Adrenal gland (tissue), 12 donors: ENCODE results near the gene WNT7B. TPM values are rescaled to one million over a fixed set of nuclear protein-coding genes. Genes with fewer than 3 reads are reported as not detected.
A peak's percentile ranks its signal among the peaks of the same experiment; 100 is the strongest.

Source experiments
- DNase-seq, 7 donors: peaks; one replicate each; pipeline ENCODE4 v3.0.0-alpha.2; 2019 to 2020
- H3K27ac ChIP-seq, 5 donors: fragments of 200-600 bp; sonication (generic) in 4 of 5; 1 replicate in 3 of 5; 2 replicates in 2 of 5; pipeline versions ENCODE4 v1.5.1 to v1.8.0; 2016 to 2020; ENCODE audit warnings: mild to moderate bottlenecking in 1 of 5
- H3K27me3 ChIP-seq: fragments of 200-600 bp; 2 replicates; pipeline ENCODE4 v1.8.0; 2021
- H3K36me3 ChIP-seq, 2 donors: fragments of 200-600 bp; replicated peaks in 1 of 2; 1 replicate in 1 of 2; 2 replicates in 1 of 2; pipeline versions ENCODE4 v1.5.1 to v1.8.0; 2018 to 2022
- H3K4me1 ChIP-seq, 2 donors: fragments of 200-600 bp; replicated peaks in 1 of 2; 1 replicate in 1 of 2; 2 replicates in 1 of 2; pipeline versions ENCODE4 v1.5.1 to v1.8.0; 2018 to 2021
- H3K4me3 ChIP-seq, 4 donors: fragments of 200-600 bp; sonication (generic) in 3 of 4; one replicate each; pipeline ENCODE4 v1.5.1; 2016 to 2018
- H3K9me3 ChIP-seq, 3 donors: fragments of 200-600 bp; sonication (generic) in 1 of 3; replicated peaks in 1 of 3; 1 replicate in 2 of 3; 2 replicates in 1 of 3; pipeline versions ENCODE4 v1.5.1 to v1.8.0; 2016 to 2021
- POLR2A ChIP-seq, 2 donors: fragments of 450-650 bp; IDR thresholded peaks; one replicate each; pipeline ENCODE4 v1.6.1; 2017; ENCODE audit warnings: antibody characterized with exemption in 2 of 2, mild to moderate bottlenecking in 2 of 2, moderate library complexity in 1 of 2
- WGBS, 4 donors: extraction: QIAGEN DNeasy Blood & Tissue Kit in 2 of 4; methylation state at CpG; one replicate each; pipeline versions ENCODE4 v1.1.5 to v1.1.7; 2013 to 2017; 5-methylcytosine and 5-hydroxymethylcytosine counted together
- intact Hi-C, 2 donors: fragments of 100-400 bp; cut with DNase I; formaldehyde crosslinking; loops; one replicate each; pipeline versions ENCODE4 v1.14.1 to v1.15.0; 2022 to 2023
- polyA plus RNA-seq, 3 donors: library from polyadenylated mRNA; stranded (reverse); fragments of 200-250 nt in 2 of 3; fragments of 350-450 nt in 1 of 3; fragmentation: Illumina TruSeq in 1 of 3; extraction: RNeasy Lipid Tissue Mini Kit (QIAGEN cat#74804) in 1 of 3; gene quantifications; one replicate each; pipeline ENCODE4 v1.2.3, GENCODE V29; 2013 to 2014
- total RNA-seq, 9 donors: library from RNA; depleted of rRNA in 4 of 9; stranded (reverse); fragments of >200 nt in 4 of 9; fragments of 120-200 nt in 1 of 9; fragmentation: NEBNext Ultra II Directional in 1 of 9; extraction: Animal tissue kit (Norgen Biotek cat#: 25700) in 1 of 9; gene quantifications; one replicate each; pipeline versions ENCODE4 v1.1.0 to v1.2.4, GENCODE V29; 2013 to 2023
- TF ChIP-seq, protein P1 (sequence below), 6 experiments: fragments of 450-650 bp in 4 of 6; fragments of 200-600 bp in 2 of 6; sonication (generic) in 1 of 6; IDR thresholded peaks; 1 replicate in 5 of 6; 2 replicates in 1 of 6; pipeline versions ENCODE4 v1.5.1 to v1.8.0; 2016 to 2021; ENCODE audit warnings: antibody characterized with exemption in 6 of 6, mild to moderate bottlenecking in 2 of 6, moderate library complexity in 1 of 6
- donor health status: healthy with polysubstance abuse.
- donor health status: Bipolar disorder and iron deficiency.
- donor health status: DM: yes; HTN: yes; CAD: no.
- donor health status: DM: no; HTN: no; CAD: no.
- donor health status: DM: no; HTN: no; CAD: no.
- donor health status: DM: yes; HTN: yes; CAD: no.

Gene WNT7B
- total and polyA plus RNA-seq, 12 donors: 0.07 to 0.24 (median 0.15) TPM; not detected in 8

DNA sequence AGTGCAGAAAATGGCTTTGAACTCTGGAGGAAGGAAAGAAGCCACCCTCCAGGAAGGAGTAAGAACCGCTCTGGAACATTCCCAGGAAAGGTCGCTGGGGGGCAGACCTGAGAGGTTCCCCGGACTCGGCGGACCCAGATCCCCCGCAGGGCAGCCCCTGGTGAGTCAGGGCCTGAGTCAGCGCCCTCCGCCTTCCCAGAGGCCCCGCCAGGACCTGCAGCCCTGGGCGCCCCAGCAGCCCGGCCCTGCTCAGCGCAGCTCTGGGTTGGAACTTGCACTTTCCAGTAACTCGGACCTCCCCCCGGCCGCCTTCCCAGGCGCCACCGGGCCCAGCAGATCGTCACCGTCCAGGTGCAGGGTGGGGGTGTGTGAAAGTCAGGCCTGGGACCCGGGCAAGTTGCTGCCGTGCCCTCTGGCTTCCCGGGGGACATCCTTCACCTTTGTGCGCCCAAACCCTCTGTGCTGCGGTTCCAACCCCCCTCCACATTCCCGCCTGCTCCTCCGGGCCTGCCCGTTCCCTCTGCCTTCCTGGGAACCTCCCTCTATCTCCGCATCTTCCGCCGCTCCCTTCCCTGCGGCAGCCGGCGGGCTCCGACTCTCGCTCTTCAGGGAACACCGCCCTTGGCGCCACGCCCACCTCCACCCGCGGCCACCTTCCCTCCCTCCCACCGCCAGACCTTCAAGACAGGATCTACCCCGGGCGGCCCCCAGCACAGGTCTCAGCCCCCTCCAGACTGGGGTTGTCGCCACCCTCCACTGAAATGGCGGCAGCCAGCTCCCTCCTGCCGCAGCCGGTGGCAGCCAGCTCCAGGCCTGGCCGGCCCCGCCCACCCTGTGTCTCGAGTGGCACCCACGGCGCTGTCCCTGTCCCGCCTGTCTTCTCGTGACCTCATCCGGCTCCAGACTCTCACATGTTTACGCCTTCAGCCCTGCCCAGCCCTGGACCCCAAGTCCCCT, 36.8 kb upstream of the WNT7B start:
- H3K27ac ChIP-seq: peak overlapping the region; percentile 85 to 100 (median 95)
- no peaks in the 10 kb centered on the region for H3K36me3 ChIP-seq
- H3K27me3 ChIP-seq: no peaks in the 10 kb centered on the region
- H3K9me3 ChIP-seq: peaks cover 0 to 6% (median 0%) of the 10 kb centered on the region in 3 donors
- H3K4me1 ChIP-seq: peaks cover 12 to 17% of the 10 kb centered on the region in 2 donors
- DNase-seq: peak; percentile 95 to 98 (median 98)
- intact Hi-C loops: loop anchor here (5.0 to 10.0 kb wide), 2 partner anchors 59 to 61 kb away; no protein-coding TSS in a partner anchor
- TF ChIP-seq POLR2A (IDR thresholded peaks at IDR 0.05): peak; percentile 79 to 93
- TF ChIP-seq, protein P1, sequence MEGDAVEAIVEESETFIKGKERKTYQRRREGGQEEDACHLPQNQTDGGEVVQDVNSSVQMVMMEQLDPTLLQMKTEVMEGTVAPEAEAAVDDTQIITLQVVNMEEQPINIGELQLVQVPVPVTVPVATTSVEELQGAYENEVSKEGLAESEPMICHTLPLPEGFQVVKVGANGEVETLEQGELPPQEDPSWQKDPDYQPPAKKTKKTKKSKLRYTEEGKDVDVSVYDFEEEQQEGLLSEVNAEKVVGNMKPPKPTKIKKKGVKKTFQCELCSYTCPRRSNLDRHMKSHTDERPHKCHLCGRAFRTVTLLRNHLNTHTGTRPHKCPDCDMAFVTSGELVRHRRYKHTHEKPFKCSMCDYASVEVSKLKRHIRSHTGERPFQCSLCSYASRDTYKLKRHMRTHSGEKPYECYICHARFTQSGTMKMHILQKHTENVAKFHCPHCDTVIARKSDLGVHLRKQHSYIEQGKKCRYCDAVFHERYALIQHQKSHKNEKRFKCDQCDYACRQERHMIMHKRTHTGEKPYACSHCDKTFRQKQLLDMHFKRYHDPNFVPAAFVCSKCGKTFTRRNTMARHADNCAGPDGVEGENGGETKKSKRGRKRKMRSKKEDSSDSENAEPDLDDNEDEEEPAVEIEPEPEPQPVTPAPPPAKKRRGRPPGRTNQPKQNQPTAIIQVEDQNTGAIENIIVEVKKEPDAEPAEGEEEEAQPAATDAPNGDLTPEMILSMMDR (IDR thresholded peaks at IDR 0.05): peak; percentile 36 to 87 (median 70)
- 0 to 1% (median 1%) methylated on average over 17 to 56 of the region's 56 CpGs for WGBS, 4 donors
- peak overlapping the region; percentile 13 to 58 (median 38) for H3K4me3 ChIP-seq

DNA sequence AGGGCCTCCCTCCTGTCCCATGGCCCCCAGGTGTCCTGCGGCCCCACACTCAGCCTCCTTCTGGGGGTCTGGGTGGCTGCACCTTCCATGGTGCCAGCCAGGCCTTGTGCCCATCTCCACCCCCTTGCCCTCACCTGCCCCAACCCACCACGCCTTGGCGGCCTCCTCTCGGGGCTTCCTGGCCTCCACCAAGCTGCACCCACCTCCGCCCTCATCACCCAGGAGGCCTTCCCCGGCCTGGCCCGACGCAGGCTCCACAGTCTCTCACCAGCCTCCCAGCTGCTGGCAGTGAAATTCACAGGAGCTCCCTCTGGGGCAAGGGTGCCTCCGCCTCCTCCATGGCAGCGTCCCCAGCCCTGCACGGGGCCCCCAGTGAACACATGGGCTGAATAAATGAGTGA, 35.9 kb upstream of the WNT7B start:
- WGBS, 4 donors: 20 to 57% (median 55%) methylated on average over 3 to 11 of the region's 11 CpGs
- Histone ChIP-seq H3K36me3 (no peaks in the 10 kb centered on the region), H3K4me3 (peak overlapping the region in 1 of 4 donors; percentile 58), H3K4me1 (peaks cover 12 to 23% of the 10 kb centered on the region in 2 donors), H3K9me3 (peaks cover 0 to 6% (median 0%) of the 10 kb centered on the region in 3 donors), H3K27me3 (no peaks in the 10 kb centered on the region), H3K27ac (peak overlapping the region; percentile 85 to 100 (median 95))
- intact Hi-C loops: loop anchor here (5.0 to 10.0 kb wide), 2 partner anchors 59 to 62 kb away; no protein-coding TSS in a partner anchor
- peak in 4 of 7 donors; percentile 32 to 48 (median 42) for DNase-seq
- no peak for TF ChIP-seq POLR2A (IDR thresholded peaks at IDR 0.05)
- TF ChIP-seq, protein P1 (IDR thresholded peaks at IDR 0.05): no peak

DNA sequence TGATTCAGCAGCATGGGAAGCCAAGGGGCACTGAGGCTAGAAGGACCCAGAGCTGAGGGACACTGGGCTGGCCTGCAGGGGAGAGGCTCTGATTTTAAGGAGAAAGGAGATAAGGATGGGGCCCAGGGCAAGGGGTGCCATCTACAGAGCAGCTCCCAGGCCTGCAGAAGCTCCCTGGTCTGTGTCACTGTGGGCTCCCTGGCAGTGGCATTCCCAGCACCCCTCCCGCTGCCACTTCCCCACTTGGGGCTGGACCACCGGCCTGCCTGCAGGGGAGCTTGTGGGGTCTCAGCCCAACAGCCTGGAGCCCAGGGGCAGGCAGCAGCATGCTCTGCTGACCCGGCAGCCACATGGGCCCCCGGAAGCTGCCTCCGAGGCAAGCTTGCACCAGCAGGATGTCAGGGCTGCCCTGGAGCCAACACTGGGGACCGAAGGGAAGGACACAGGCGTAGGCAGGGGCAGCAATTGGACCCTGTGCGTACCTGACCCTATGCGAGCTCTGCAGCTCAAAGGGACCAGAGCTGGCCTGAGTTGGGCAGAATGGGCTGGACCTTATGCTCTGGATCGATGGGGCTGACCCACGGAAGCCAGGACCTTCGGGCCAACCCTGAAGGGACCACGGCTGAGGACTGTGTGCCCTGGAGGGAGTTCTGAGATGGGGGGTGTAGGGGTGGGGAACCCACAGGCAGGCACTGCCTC, 35.4 kb upstream of the WNT7B start:
- Histone ChIP-seq H3K27ac (peak overlapping the region in 2 of 5 donors; percentile 99 to 100), H3K9me3 (peaks cover 0 to 6% (median 0%) of the 10 kb centered on the region in 3 donors), H3K4me3 (no peak overlapping the region), H3K36me3 (no peaks in the 10 kb centered on the region), H3K27me3 (no peaks in the 10 kb centered on the region), H3K4me1 (peaks cover 15 to 28% of the 10 kb centered on the region in 2 donors)
- TF ChIP-seq POLR2A (IDR thresholded peaks at IDR 0.05): no peak
- TF ChIP-seq, protein P1 (IDR thresholded peaks at IDR 0.05): no peak
- intact Hi-C loops: loop anchor here (5.0 to 10.0 kb wide), 2 partner anchors 60 to 62 kb away; no protein-coding TSS in a partner anchor
- DNase-seq: peak in 2 of 7 donors; percentile 21 to 62
- WGBS, 4 donors: 89 to 92% (median 89%) methylated on average over 7 to 13 of the region's 13 CpGs; no CpG with 5 or more reads in 1 of the 4 donors
